ENCODE measurements around the gene AKR1C4.
"Not testable (repeated sequence)": the region's sequence is repeated elsewhere in the genome, so short reads cannot be mapped to it uniquely, and the experiment has no call there.

The AKR1C4 gene

GRCh38 chr10:5157501-5157900 is 39.1 kb upstream of the AKR1C4 start:
- no peak for TF ChIP-seq CTCF (IDR thresholded peaks at IDR 0.05; ENCODE audit: low read depth, low read length)
- H3K4me3 ChIP-seq (ENCODE audit: low read depth, low read length): no peak overlapping the region

GRCh38 chr10:5159126-5159525 is 37.5 kb upstream of the AKR1C4 start:
- H3K4me3 ChIP-seq (ENCODE audit: low read depth, low read length): no peak overlapping the region
- no peak for TF ChIP-seq CTCF (IDR thresholded peaks at IDR 0.05; ENCODE audit: low read depth, low read length)

DNA sequence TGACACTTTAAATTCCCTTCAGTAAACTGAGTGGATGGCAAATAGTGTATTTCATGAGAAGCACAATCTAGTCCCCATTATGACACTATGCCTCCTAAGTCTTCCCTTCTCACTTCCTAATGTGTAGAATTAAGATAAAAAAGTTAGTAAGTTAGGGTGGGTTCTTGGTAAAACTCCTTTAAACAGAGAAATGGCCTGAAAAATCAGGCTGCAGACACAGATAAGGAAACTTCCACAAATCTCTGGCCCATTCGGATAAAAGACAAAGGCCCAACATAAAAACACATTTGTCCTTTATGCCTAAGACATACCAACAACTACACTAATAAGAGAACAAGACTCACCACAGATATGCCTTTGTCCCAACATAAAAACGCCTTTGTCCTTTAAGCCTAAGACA is 33.1 kb upstream of the AKR1C4 start:
- TF ChIP-seq CTCF (IDR thresholded peaks at IDR 0.05; ENCODE audit: low read depth, low read length): no peak
- no peak overlapping the region for H3K4me3 ChIP-seq (ENCODE audit: low read depth, low read length)

GRCh38 chr10:5165738-5166137 is 30.9 kb upstream of the AKR1C4 start:
- H3K4me3 ChIP-seq (ENCODE audit: low read depth, low read length): no peak overlapping the region
- TF ChIP-seq CTCF (IDR thresholded peaks at IDR 0.05; ENCODE audit: low read depth, low read length): no peak

DNA sequence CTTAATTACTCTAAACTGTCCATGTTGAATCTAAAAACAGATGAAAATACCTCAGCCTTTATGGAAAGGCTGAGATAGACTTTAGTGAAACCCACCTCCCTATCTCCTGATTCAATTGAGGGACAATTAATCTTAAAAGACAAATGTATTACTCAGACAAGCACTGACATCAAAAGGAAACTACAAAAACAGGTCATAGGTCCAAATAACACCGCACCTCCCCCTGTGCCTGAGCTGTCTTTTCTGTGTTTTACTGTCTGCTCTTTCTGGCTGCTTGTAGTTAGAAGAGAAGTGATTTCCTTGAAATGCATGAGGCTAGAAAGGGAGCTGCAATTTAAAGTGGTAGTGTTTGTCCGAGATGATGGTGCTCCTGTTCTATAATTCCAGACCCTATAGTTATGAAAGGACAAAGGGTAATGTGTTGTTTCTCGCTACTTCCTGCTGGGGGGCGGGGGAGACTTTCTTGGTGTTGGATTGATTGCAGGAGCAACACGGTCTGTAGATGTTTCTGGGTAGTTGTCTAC is 27.7 kb upstream of the AKR1C4 start:
- no peak overlapping the region for H3K4me3 ChIP-seq (ENCODE audit: low read depth, low read length)
- TF ChIP-seq CTCF (IDR thresholded peaks at IDR 0.05; ENCODE audit: low read depth, low read length): no peak

DNA sequence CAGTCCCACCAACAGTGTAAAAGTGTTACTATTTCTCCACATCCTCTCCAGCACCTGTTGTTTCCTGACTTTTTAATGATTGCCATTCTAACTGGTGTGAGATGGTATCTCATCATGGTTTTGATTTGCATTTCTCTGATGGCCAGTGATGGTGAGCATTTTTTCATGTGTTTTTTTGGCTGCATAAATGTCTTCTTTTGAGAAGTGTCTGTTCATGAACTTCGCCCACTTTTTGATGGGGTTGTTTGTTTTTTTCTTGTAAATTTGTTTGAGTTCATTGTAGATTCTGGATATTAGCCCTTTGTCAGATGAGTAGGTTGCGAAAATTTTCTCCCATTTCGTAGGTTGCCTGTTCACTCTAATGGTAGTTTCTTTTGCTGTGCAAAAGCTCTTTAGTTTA is 21.1 kb upstream of the AKR1C4 start:
- H3K4me3 ChIP-seq (ENCODE audit: low read depth, low read length): not testable (repeated sequence)

GRCh38 chr10:5180503-5180902 is 16.1 kb upstream of the AKR1C4 start:
- not testable (repeated sequence) for H3K4me3 ChIP-seq (ENCODE audit: low read depth, low read length)

GRCh38 chr10:5183923-5184322 is 12.7 kb upstream of the AKR1C4 start:
- TF ChIP-seq CTCF (IDR thresholded peaks at IDR 0.05; ENCODE audit: low read depth, low read length): no peak
- no peak overlapping the region for H3K4me3 ChIP-seq (ENCODE audit: low read depth, low read length)
